K562 (cell line): Measurements from ENCODE around the gene SLC6A9. TPM values are rescaled to one million over a fixed set of nuclear protein-coding genes. Genes with fewer than 3 reads are reported as not detected.

Experiments
- BRD9 ChIP-seq: fragments of 450-650 bp; IDR thresholded peaks from 2 replicates; pipeline ENCODE4 v1.6.1; 2018; ENCODE audit warnings: low read depth; ENCODE audit not compliant: partially characterized antibody
- CBX8 ChIP-seq: fragments of 200-600 bp; sonication (generic); IDR thresholded peaks from 2 replicates; pipeline ENCODE4 v1.6.1; 2012; ENCODE audit warnings: borderline replicate concordance, mixed run types, low read depth, mild to moderate bottlenecking, moderate library complexity, mixed read lengths, low read length, control low read depth, inconsistent platforms; ENCODE audit not compliant: poor library complexity, severe bottlenecking; ENCODE audit errors: extremely low read depth
- ELK3 ChIP-seq: fragments of 450-650 bp; formaldehyde crosslinking; IDR thresholded peaks from 2 replicates; pipeline ENCODE4 v1.4.0; 2020; ENCODE audit warnings: mild to moderate bottlenecking
- ERF ChIP-seq: fragments of 450-650 bp; formaldehyde crosslinking; IDR thresholded peaks from 2 replicates; pipeline ENCODE4 v1.4.0; 2020; ENCODE audit warnings: mild to moderate bottlenecking, mixed read lengths
- HIVEP1 ChIP-seq: fragments of 250-450 bp; sonication (Bioruptor Pico); IDR thresholded peaks from 2 replicates; pipeline ENCODE4 v1.4.0; 2020; ENCODE audit warnings: mild to moderate bottlenecking
- HNRNPK ChIP-seq: fragments of 200-400 bp; formaldehyde crosslinking; IDR thresholded peaks from one replicate; pipeline ENCODE4 v1.6.1; 2018; ENCODE audit warnings: mild to moderate bottlenecking, low read depth, low read length; ENCODE audit not compliant: poor library complexity, severe bottlenecking
- KAT8 ChIP-seq: fragments of 450-650 bp; IDR thresholded peaks from 2 replicates; pipeline ENCODE4 v1.6.1; 2016; ENCODE audit warnings: low read depth, mild to moderate bottlenecking
- NCOA1 ChIP-seq: fragments of 450-650 bp; IDR thresholded peaks from 2 replicates; pipeline ENCODE4 v1.6.1; 2016; ENCODE audit warnings: low read depth
- NRF1 ChIP-seq, 2 experiments: fragments of 450-650 bp; IDR thresholded peaks in 1 of 2; conservative IDR thresholded peaks in 1 of 2; 2 replicates each; pipeline ENCODE4 v1.6.1; 2014; ENCODE audit warnings: mild to moderate bottlenecking in 2 of 2
- RERE ChIP-seq: sonication (generic); formaldehyde crosslinking; IDR thresholded peaks from 2 replicates; pipeline ENCODE4 v1.8.0; 2023; ENCODE audit warnings: missing genetic modification reagents, mild to moderate bottlenecking, borderline replicate concordance
- TSC22D4 ChIP-seq: fragments of 450-650 bp; IDR thresholded peaks from 2 replicates; pipeline ENCODE4 v1.6.1; 2016; ENCODE audit warnings: missing genetic modification characterization, missing biosample characterization, control low read depth
- U2AF2 ChIP-seq: fragments of 200-400 bp; formaldehyde crosslinking; optimal IDR thresholded peaks from 2 replicates; pipeline ENCODE3; 2017; ENCODE audit warnings: low read depth, mild to moderate bottlenecking, low read length
- ZBTB11 ChIP-seq, 3 experiments: fragments of 200-800 bp in 1 of 3; fragments of 250-450 bp in 1 of 3; fragments of 450-650 bp in 1 of 3; sonication (Bioruptor Pico) in 1 of 3; sonication (Bioruptor generic) in 1 of 3; formaldehyde crosslinking in 1 of 3; IDR thresholded peaks; 2 replicates each; pipeline versions ENCODE4 v1.6.1 to v1.8.0; 2016 to 2022; ENCODE audit warnings: mild to moderate bottlenecking in 2 of 3, missing genetic modification characterization in 2 of 3, missing compliant biosample characterization in 1 of 3, moderate library complexity in 1 of 3
- ZNF316 ChIP-seq: fragments of 450-650 bp; IDR thresholded peaks from 2 replicates; pipeline ENCODE4 v1.6.1; 2016
- ZNF740 ChIP-seq, 3 experiments: fragments of 200-800 bp in 1 of 3; sonication (Bioruptor generic) in 1 of 3; sonication (generic) in 1 of 3; formaldehyde crosslinking in 1 of 3; IDR thresholded peaks; 2 replicates each; pipeline versions ENCODE4 v1.6.1 to v1.8.0; 2016 to 2022; ENCODE audit warnings: mild to moderate bottlenecking in 2 of 3, missing compliant biosample characterization in 2 of 3, missing genetic modification characterization in 2 of 3, missing genetic modification reagents in 1 of 3
- polyA plus RNA-seq, 8 experiments: library from polyadenylated mRNA; depleted of rRNA in 4 of 8; stranded (reverse) in 5 of 8; unstranded in 3 of 8; fragments of >200 nt; fragmentation: Nextera tagmentation in 2 of 8; fragmentation: Illumina TruSeq in 1 of 8; extraction: Ambion mirVana in 2 of 8; extraction: Trizol in 1 of 8; gene quantifications; 2 replicates each; pipeline versions ENCODE4 v1.2.1 to v1.2.3, GENCODE V29; 2011 to 2014; ENCODE audit warnings: inconsistent platforms in 1 of 8, missing spikeins in 1 of 8
- total RNA-seq, 7 experiments: library from RNA; depleted of rRNA in 6 of 7; stranded (reverse); fragments of >200 nt in 6 of 7; fragmentation: Illumina TruSeq in 2 of 7; extraction: Trizol in 2 of 7; gene quantifications; 2 replicates each; pipeline versions ENCODE4 v1.2.1 to v1.2.3, GENCODE V29; 2011 to 2021; ENCODE audit warnings: low replicate concordance in 1 of 7

The SLC6A9 gene
- total and polyA plus RNA-seq, 9 of the 15 experiments (the other 6 are each of a cell fraction or from before 2014, with no cell fraction given): 0.17 to 18.7 (median 2.9) TPM

GRCh38 chr1:43975249-43975961, 55.9 kb downstream of the SLC6A9 start (continued):
- no peak for TF ChIP-seq RERE (CRISPR knock-in tag)
- no peak for TF ChIP-seq CBX8
- TF ChIP-seq ZNF740 (CRISPR knock-in tag; IDR thresholded peaks at IDR 0.05): peak; percentile 8; the same call in 1 of the 2 replicates
- TF ChIP-seq ZNF740 (tag; IDR thresholded peaks at IDR 0.05): no peak; a peak in 1 of 4 replicates
- TF ChIP-seq HIVEP1 (CRISPR knock-in tag): no peak
- TF ChIP-seq KAT8: no peak
- TF ChIP-seq BRD9: no peak
- peak; percentile 17; the same call in 1 of the 2 replicates for TF ChIP-seq ERF (CRISPR knock-in tag)
- TF ChIP-seq ELK3: no peak
- TF ChIP-seq ZNF316: no peak
- no peak for TF ChIP-seq TSC22D4 (tag)
- TF ChIP-seq U2AF2: no peak
- no peak for TF ChIP-seq ZBTB11 (CRISPR knock-in tag; IDR thresholded peaks at IDR 0.05)
- TF ChIP-seq HNRNPK: no peak
- TF ChIP-seq NCOA1: peak; percentile 58; the same call in 1 of the 2 replicates
- peak; percentile 67 to 70; a peak in 3 of 4 replicates for TF ChIP-seq NRF1 (conservative IDR thresholded peaks at IDR 0.05 in 1 of 2, IDR thresholded peaks at IDR 0.05 in 1 of 2)
